ENCODE data around the gene RNASEH2A. TPM values are rescaled to one million over a fixed set of nuclear protein-coding genes. Genes with fewer than 3 reads are reported as not detected.

RNASEH2A gene
- total RNA-seq, 1 experiment from 2014 or later, result 72.9 TPM

DNA sequence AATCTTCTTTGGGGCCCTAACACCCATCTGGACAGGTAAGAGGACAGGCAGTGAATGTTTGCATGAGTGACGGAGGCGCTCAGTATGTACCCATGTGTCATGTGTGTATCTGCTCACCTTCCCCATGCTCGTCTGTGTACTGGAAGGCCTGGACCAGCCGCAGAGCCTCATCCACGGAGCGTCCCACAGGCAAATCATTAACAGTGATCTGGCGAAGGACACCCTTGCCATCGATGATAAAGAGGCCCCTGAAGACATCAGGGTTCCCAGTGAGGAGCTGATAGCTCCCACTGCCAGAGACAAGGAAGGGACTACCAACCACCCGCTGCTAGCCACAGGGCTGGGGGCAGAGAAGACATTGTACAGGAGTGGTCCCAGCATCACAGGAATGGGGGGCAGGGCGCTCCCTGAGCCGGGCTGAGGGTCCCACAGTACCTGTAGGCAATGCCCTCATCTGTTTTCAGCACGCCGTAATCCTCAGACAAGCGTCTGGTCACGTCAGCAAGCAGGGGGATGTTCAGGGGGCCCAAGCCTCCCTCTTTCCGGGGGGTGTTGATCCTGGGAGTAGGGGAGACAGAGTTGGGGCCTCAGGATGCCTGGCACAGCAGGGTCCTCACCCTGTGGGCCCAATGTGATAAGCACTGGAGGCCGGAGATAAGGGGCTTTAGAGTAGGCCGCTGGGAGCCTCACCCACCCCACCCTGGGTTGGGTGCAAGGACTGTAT is 6.5 kb upstream of the RNASEH2A start:
- ChIA-PET CTCF (interaction anchor here (0.9 to 14.0 kb wide), 9 partner anchors 8 to 83 kb away, joined by 3 to 341 read pairs (median 12); partner anchors contain the start of gene JUNB), POLR2A (interaction anchor here (0.9 kb wide), 1 partner anchor 34 kb away, joined by 3 read pairs; no protein-coding TSS in a partner anchor)
- no peak overlapping the region for H3K27ac Mint-ChIP-seq
- H3K27me3 Mint-ChIP-seq (ENCODE audit: low read depth), result peaks cover 4% of the 10 kb centered on the region; the same call in 1 of the 2 replicates
- H3K4me3 Mint-ChIP-seq, result peak overlapping the region; percentile 87
- peaks cover 19% of the 10 kb centered on the region for H3K36me3 Mint-ChIP-seq
- DNase-seq (ENCODE audit: low spot score) (no peak), ATAC-seq (no peak)
- H3K9me3 Mint-ChIP-seq, result no peaks in the 10 kb centered on the region
- TF ChIP-seq, protein P1, sequence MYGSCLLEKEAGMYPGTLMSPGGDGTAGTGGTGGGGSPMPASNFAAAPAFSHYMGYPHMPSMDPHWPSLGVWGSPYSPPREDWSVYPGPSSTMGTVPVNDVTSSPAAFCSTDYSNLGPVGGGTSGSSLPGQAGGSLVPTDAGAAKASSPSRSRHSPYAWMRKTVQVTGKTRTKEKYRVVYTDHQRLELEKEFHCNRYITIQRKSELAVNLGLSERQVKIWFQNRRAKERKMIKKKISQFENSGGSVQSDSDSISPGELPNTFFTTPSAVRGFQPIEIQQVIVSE (CRISPR knock-in tag; IDR thresholded peaks at IDR 0.05; ENCODE audit: borderline replicate concordance), result no peak
- TF ChIP-seq, protein P2, sequence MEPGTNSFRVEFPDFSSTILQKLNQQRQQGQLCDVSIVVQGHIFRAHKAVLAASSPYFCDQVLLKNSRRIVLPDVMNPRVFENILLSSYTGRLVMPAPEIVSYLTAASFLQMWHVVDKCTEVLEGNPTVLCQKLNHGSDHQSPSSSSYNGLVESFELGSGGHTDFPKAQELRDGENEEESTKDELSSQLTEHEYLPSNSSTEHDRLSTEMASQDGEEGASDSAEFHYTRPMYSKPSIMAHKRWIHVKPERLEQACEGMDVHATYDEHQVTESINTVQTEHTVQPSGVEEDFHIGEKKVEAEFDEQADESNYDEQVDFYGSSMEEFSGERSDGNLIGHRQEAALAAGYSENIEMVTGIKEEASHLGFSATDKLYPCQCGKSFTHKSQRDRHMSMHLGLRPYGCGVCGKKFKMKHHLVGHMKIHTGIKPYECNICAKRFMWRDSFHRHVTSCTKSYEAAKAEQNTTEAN (CRISPR knock-in tag; IDR thresholded peaks at IDR 0.05), result no peak
- TF ChIP-seq ZNF219 (CRISPR knock-in tag; IDR thresholded peaks at IDR 0.05; ENCODE audit: borderline replicate concordance) (no peak), CBFB (CRISPR knock-in tag; IDR thresholded peaks at IDR 0.05; ENCODE audit: low read depth) (no peak), MXD4 (CRISPR knock-in tag; IDR thresholded peaks at IDR 0.05; ENCODE audit: borderline replicate concordance) (no peak), ATF1 (CRISPR knock-in tag; IDR thresholded peaks at IDR 0.05) (no peak), ZNF263 (CRISPR knock-in tag; IDR thresholded peaks at IDR 0.05; ENCODE audit: low read depth) (no peak), PRRX2 (CRISPR knock-in tag; IDR thresholded peaks at IDR 0.05) (no peak), GABPB1 (CRISPR knock-in tag; IDR thresholded peaks at IDR 0.05) (no peak), ELF4 (CRISPR knock-in tag; IDR thresholded peaks at IDR 0.05; ENCODE audit: low read depth) (no peak), NR2C2 (CRISPR knock-in tag; IDR thresholded peaks at IDR 0.05) (no peak), ZNF138 (CRISPR knock-in tag; conservative IDR thresholded peaks at IDR 0.05) (no peak), CREB1 (CRISPR knock-in tag; IDR thresholded peaks at IDR 0.05) (no peak), OVOL2 (CRISPR knock-in tag; IDR thresholded peaks at IDR 0.05; ENCODE audit: borderline replicate concordance) (no peak)
- TF ChIP-seq, protein P3, sequence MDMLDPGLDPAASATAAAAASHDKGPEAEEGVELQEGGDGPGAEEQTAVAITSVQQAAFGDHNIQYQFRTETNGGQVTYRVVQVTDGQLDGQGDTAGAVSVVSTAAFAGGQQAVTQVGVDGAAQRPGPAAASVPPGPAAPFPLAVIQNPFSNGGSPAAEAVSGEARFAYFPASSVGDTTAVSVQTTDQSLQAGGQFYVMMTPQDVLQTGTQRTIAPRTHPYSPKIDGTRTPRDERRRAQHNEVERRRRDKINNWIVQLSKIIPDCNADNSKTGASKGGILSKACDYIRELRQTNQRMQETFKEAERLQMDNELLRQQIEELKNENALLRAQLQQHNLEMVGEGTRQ (CRISPR knock-in tag; IDR thresholded peaks at IDR 0.05), result no peak
- TF ChIP-seq, protein P4, sequence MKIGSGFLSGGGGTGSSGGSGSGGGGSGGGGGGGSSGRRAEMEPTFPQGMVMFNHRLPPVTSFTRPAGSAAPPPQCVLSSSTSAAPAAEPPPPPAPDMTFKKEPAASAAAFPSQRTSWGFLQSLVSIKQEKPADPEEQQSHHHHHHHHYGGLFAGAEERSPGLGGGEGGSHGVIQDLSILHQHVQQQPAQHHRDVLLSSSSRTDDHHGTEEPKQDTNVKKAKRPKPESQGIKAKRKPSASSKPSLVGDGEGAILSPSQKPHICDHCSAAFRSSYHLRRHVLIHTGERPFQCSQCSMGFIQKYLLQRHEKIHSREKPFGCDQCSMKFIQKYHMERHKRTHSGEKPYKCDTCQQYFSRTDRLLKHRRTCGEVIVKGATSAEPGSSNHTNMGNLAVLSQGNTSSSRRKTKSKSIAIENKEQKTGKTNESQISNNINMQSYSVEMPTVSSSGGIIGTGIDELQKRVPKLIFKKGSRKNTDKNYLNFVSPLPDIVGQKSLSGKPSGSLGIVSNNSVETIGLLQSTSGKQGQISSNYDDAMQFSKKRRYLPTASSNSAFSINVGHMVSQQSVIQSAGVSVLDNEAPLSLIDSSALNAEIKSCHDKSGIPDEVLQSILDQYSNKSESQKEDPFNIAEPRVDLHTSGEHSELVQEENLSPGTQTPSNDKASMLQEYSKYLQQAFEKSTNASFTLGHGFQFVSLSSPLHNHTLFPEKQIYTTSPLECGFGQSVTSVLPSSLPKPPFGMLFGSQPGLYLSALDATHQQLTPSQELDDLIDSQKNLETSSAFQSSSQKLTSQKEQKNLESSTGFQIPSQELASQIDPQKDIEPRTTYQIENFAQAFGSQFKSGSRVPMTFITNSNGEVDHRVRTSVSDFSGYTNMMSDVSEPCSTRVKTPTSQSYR (CRISPR knock-in tag; IDR thresholded peaks at IDR 0.05), result no peak
- TF ChIP-seq, protein P5, sequence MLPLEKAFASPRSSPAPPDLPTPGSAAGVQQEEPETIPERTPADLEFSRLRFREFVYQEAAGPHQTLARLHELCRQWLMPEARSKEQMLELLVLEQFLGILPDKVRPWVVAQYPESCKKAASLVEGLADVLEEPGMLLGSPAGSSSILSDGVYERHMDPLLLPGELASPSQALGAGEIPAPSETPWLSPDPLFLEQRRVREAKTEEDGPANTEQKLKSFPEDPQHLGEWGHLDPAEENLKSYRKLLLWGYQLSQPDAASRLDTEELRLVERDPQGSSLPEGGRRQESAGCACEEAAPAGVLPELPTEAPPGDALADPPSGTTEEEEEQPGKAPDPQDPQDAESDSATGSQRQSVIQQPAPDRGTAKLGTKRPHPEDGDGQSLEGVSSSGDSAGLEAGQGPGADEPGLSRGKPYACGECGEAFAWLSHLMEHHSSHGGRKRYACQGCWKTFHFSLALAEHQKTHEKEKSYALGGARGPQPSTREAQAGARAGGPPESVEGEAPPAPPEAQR (CRISPR knock-in tag; IDR thresholded peaks at IDR 0.05), result no peak
- TF ChIP-seq, protein P6, sequence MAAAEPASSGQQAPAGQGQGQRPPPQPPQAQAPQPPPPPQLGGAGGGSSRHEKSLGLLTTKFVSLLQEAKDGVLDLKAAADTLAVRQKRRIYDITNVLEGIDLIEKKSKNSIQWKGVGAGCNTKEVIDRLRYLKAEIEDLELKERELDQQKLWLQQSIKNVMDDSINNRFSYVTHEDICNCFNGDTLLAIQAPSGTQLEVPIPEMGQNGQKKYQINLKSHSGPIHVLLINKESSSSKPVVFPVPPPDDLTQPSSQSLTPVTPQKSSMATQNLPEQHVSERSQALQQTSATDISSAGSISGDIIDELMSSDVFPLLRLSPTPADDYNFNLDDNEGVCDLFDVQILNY (CRISPR knock-in tag; IDR thresholded peaks at IDR 0.05), result no peak
- TF ChIP-seq, protein P7, sequence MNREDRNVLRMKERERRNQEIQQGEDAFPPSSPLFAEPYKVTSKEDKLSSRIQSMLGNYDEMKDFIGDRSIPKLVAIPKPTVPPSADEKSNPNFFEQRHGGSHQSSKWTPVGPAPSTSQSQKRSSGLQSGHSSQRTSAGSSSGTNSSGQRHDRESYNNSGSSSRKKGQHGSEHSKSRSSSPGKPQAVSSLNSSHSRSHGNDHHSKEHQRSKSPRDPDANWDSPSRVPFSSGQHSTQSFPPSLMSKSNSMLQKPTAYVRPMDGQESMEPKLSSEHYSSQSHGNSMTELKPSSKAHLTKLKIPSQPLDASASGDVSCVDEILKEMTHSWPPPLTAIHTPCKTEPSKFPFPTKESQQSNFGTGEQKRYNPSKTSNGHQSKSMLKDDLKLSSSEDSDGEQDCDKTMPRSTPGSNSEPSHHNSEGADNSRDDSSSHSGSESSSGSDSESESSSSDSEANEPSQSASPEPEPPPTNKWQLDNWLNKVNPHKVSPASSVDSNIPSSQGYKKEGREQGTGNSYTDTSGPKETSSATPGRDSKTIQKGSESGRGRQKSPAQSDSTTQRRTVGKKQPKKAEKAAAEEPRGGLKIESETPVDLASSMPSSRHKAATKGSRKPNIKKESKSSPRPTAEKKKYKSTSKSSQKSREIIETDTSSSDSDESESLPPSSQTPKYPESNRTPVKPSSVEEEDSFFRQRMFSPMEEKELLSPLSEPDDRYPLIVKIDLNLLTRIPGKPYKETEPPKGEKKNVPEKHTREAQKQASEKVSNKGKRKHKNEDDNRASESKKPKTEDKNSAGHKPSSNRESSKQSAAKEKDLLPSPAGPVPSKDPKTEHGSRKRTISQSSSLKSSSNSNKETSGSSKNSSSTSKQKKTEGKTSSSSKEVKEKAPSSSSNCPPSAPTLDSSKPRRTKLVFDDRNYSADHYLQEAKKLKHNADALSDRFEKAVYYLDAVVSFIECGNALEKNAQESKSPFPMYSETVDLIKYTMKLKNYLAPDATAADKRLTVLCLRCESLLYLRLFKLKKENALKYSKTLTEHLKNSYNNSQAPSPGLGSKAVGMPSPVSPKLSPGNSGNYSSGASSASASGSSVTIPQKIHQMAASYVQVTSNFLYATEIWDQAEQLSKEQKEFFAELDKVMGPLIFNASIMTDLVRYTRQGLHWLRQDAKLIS (CRISPR knock-in tag; IDR thresholded peaks at IDR 0.05; ENCODE audit: borderline replicate concordance), result no peak
- H3K4me1 Mint-ChIP-seq, result peaks cover 23% of the 10 kb centered on the region
